Endodermal cell (in vitro differentiated cells): ENCODE measurements around the gene ZC3H7A. TPM values are rescaled to one million over a fixed set of nuclear protein-coding genes. Genes with fewer than 3 reads are reported as not detected.

ENCODE experiments used
- DNase-seq: peaks from one replicate; pipeline ENCODE4 v3.0.0-alpha.2; 2017
- H3K27ac ChIP-seq: 2 replicates; pipeline ENCODE4 v1.5.1; 2013; ENCODE audit warnings: mild to moderate bottlenecking, low read depth, low read length, moderate library complexity
- H3K27me3 ChIP-seq: 2 replicates; pipeline ENCODE4 v1.6.1; 2013; ENCODE audit warnings: mild to moderate bottlenecking, low read length, moderate library complexity; ENCODE audit not compliant: insufficient read depth, control insufficient read depth, poor library complexity, severe bottlenecking
- H3K36me3 ChIP-seq: 2 replicates; pipeline ENCODE4 v1.7.0; 2013; ENCODE audit warnings: mild to moderate bottlenecking, low read length, moderate library complexity; ENCODE audit not compliant: control insufficient read depth, insufficient read depth
- H3K4me1 ChIP-seq: one replicate; pipeline ENCODE4 v1.7.0; 2013; ENCODE audit warnings: low read length; ENCODE audit not compliant: control insufficient read depth, insufficient read depth
- H3K4me3 ChIP-seq: 2 replicates; pipeline ENCODE4 v1.5.1; 2013; ENCODE audit warnings: mild to moderate bottlenecking, low read length, moderate library complexity
- H3K9ac ChIP-seq: 2 replicates; pipeline ENCODE4 v1.6.1; 2013; ENCODE audit warnings: mild to moderate bottlenecking, low read length, moderate library complexity; ENCODE audit not compliant: poor library complexity, severe bottlenecking; ENCODE audit errors: extremely low read depth
- H3K9me3 ChIP-seq: 2 replicates; pipeline ENCODE4 v1.6.1; 2013; ENCODE audit warnings: mild to moderate bottlenecking, low read length, moderate library complexity; ENCODE audit not compliant: control insufficient read depth
- H3K27ac Mint-ChIP-seq: 2 replicates; pipeline ENCODE4 v1.8.0; 2020; ENCODE audit warnings: mixed read lengths
- H3K27me3 Mint-ChIP-seq: 2 replicates; pipeline ENCODE4 v1.8.0; 2021; ENCODE audit warnings: mild to moderate bottlenecking, mixed read lengths; ENCODE audit not compliant: insufficient read depth
- H3K36me3 Mint-ChIP-seq: 2 replicates; pipeline ENCODE4 v1.8.0; 2020; ENCODE audit warnings: low read depth, mixed read lengths
- H3K4me1 Mint-ChIP-seq: 2 replicates; pipeline ENCODE4 v1.8.0; 2020; ENCODE audit warnings: mixed read lengths
- H3K4me3 Mint-ChIP-seq: 2 replicates; pipeline ENCODE4 v1.8.0; 2020; ENCODE audit warnings: mild to moderate bottlenecking, moderate library complexity, mixed read lengths
- H3K9me3 Mint-ChIP-seq: 2 replicates; pipeline ENCODE4 v1.8.0; 2020; ENCODE audit warnings: mild to moderate bottlenecking, mixed read lengths
- WGBS, 2 experiments: methylation state at CpG; one replicate each; pipeline versions ENCODE4 v1.1.5 to v1.1.7; 2013; ENCODE audit warnings: missing lambda C conversion rate in 2 of 2, mixed read lengths in 1 of 2; ENCODE audit not compliant: insufficient coverage in 1 of 2, insufficient read length in 1 of 2; 5-methylcytosine and 5-hydroxymethylcytosine counted together
- total RNA-seq, 2 donors: library from RNA; stranded (reverse); fragmentation: NEBNext Ultra II Directional in 1 of 2; extraction: Animal tissue kit (Norgen Biotek cat#: 25700) in 1 of 2; gene quantifications; 2 replicates in 1 of 2; 3 replicates in 1 of 2; pipeline ENCODE4 v1.2.1, GENCODE V29; 2021
- TF ChIP-seq, protein P1 (sequence below): fragments of 200-600 bp; sonication (generic); conservative IDR thresholded peaks from 2 replicates; pipeline ENCODE4 v1.5.0; 2021; ENCODE audit warnings: antibody characterized with exemption, mild to moderate bottlenecking

ZC3H7A gene
- total RNA-seq, 2 donors from 2014 or later = 37.7 to 38.5 TPM

DNA sequence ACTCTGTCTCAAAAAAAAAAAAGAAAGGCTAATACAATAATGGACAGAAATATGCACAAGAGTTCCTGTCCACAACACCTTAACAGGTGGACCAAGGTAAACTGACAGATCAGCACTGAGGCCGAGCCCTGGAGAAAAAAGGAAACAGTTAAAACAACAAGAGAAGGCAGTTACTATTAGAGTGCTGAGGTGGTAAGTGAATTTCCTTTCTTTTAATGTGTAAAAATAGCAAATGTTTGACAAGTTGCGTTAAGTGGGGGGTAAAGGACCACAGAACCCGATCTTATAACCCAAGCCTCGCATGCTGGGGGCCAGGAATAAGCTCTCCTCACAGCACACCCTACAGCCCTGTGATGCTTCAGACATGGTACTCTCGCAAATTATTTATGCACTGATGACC lies 79.2 kb downstream of the ZC3H7A start:
- Mint-ChIP-seq H3K36me3 (peaks cover 42% of the 10 kb centered on the region), H3K4me3 (no peak overlapping the region), H3K4me1 (peaks cover 6% of the 10 kb centered on the region), H3K27ac (peak overlapping the region; percentile 72), H3K9me3 (no peaks in the 10 kb centered on the region), H3K27me3 (no peaks in the 10 kb centered on the region)
- Histone ChIP-seq H3K9ac (no peak overlapping the region), H3K4me3 (no peak overlapping the region), H3K36me3 (peaks cover 60% of the 10 kb centered on the region), H3K27me3 (no peaks in the 10 kb centered on the region), H3K4me1 (no peaks in the 10 kb centered on the region), H3K9me3 (no peaks in the 10 kb centered on the region), H3K27ac (no peak overlapping the region)
- WGBS, 2 experiments = 62 to 68% methylated on average over 3 to 5 of the region's 5 CpGs
- no peak for DNase-seq
- TF ChIP-seq, protein P1, sequence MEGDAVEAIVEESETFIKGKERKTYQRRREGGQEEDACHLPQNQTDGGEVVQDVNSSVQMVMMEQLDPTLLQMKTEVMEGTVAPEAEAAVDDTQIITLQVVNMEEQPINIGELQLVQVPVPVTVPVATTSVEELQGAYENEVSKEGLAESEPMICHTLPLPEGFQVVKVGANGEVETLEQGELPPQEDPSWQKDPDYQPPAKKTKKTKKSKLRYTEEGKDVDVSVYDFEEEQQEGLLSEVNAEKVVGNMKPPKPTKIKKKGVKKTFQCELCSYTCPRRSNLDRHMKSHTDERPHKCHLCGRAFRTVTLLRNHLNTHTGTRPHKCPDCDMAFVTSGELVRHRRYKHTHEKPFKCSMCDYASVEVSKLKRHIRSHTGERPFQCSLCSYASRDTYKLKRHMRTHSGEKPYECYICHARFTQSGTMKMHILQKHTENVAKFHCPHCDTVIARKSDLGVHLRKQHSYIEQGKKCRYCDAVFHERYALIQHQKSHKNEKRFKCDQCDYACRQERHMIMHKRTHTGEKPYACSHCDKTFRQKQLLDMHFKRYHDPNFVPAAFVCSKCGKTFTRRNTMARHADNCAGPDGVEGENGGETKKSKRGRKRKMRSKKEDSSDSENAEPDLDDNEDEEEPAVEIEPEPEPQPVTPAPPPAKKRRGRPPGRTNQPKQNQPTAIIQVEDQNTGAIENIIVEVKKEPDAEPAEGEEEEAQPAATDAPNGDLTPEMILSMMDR = no peak

DNA sequence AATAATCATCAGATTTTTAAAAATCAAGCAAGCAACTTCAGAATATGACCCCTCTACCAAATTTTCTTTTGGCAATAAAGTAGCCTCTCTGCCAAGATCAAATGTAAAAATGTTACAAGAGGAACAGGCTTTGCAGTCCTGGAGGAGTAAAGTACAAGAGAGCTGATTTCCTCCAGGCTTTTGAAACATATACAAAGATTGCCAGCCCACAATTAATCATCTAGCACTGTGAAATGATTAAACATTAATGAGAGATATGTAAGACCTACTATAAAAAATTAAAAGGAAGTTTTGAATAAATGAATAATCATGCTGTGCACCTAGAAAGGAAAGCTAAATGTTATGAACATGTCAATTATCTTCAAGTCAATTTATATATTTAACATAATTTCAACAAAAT lies 80.7 kb downstream of the ZC3H7A start:
- Mint-ChIP-seq H3K9me3 (no peaks in the 10 kb centered on the region), H3K27ac (peak overlapping the region; percentile 55), H3K4me3 (no peak overlapping the region), H3K27me3 (no peaks in the 10 kb centered on the region), H3K36me3 (peaks cover 39% of the 10 kb centered on the region), H3K4me1 (peaks cover 6% of the 10 kb centered on the region)
- DNase-seq = no peak
- Histone ChIP-seq H3K4me3 (no peak overlapping the region), H3K9me3 (no peaks in the 10 kb centered on the region), H3K27ac (no peak overlapping the region), H3K27me3 (no peaks in the 10 kb centered on the region), H3K4me1 (no peaks in the 10 kb centered on the region), H3K36me3 (peaks cover 63% of the 10 kb centered on the region), H3K9ac (no peak overlapping the region)
- TF ChIP-seq, protein P1 = no peak

DNA sequence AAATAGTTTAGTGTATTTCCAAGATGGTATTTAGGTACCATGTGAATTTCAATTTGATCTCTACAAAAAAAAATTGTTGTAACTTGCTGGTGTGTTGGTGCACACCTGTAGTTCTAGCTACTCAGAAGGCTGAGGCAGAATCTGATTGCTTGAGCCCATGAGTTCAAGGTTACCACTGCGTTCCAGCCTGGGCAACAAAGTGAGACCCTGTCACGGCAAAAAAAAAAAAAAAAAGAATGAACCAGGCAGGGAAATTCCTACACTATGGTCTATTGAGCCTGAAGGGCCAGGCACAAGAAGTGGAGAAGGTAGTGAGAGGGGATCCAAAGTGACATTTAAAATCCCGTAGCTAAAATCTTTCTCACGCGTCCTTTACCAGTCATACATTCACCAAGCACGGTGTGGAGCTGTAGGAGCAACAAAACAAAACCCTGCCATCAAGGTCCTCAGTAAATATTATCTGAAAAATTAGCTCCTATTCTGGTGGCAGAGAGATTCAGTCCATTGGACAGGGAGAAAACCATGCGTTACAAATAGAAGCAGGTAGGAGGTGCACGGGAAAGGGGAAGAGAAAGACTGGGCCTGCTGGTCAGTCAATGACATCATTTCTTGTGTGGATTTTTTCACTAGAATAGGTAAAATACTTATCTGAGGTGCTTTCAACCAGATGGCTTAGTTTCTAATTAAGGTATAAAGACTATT lies 81.7 kb downstream of the ZC3H7A start:
- Mint-ChIP-seq H3K4me1 (peaks cover 6% of the 10 kb centered on the region), H3K27ac (no peak overlapping the region), H3K9me3 (no peaks in the 10 kb centered on the region), H3K4me3 (no peak overlapping the region), H3K36me3 (peaks cover 42% of the 10 kb centered on the region), H3K27me3 (no peaks in the 10 kb centered on the region)
- 91 to 96% methylated on average over 6 to 8 of the region's 8 CpGs for WGBS, 2 experiments
- Histone ChIP-seq H3K9me3 (no peaks in the 10 kb centered on the region), H3K36me3 (peaks cover 63% of the 10 kb centered on the region), H3K27ac (no peak overlapping the region), H3K4me1 (no peaks in the 10 kb centered on the region), H3K9ac (no peak overlapping the region), H3K4me3 (no peak overlapping the region), H3K27me3 (no peaks in the 10 kb centered on the region)
- no peak for DNase-seq
- TF ChIP-seq, protein P1 = no peak
